Chondrocyte (in vitro differentiated cells): Measurements from ENCODE around the gene ALOX12B. TPM values are rescaled to one million over a fixed set of nuclear protein-coding genes. Genes with fewer than 3 reads are reported as not detected.
A peak's percentile ranks its signal among the peaks of the same experiment; 100 is the strongest.

Source experiments
- DNase-seq: peaks from one replicate; pipeline ENCODE4 v3.0.0; 2021; ENCODE audit warnings: mixed read lengths, low spot score
- H3K27ac Mint-ChIP-seq: one replicate; pipeline ENCODE4 v1.8.0; 2021; ENCODE audit warnings: mild to moderate bottlenecking, moderate library complexity, mixed read lengths; ENCODE audit not compliant: unreplicated experiment
- H3K27me3 Mint-ChIP-seq: 2 replicates; pipeline ENCODE4 v1.8.0; 2021; ENCODE audit warnings: low read depth, mixed read lengths
- H3K36me3 Mint-ChIP-seq: 2 replicates; pipeline ENCODE4 v1.8.0; 2021; ENCODE audit warnings: low read depth, mixed read lengths
- H3K4me1 Mint-ChIP-seq: 2 replicates; pipeline ENCODE4 v1.8.0; 2021; ENCODE audit warnings: low read depth, mild to moderate bottlenecking, mixed read lengths
- H3K4me3 Mint-ChIP-seq: one replicate; pipeline ENCODE4 v1.8.0; 2021; ENCODE audit warnings: mild to moderate bottlenecking, moderate library complexity, mixed read lengths; ENCODE audit not compliant: unreplicated experiment
- H3K9me3 Mint-ChIP-seq: 2 replicates; pipeline ENCODE4 v1.8.0; 2021; ENCODE audit warnings: low read depth, mixed read lengths
- total RNA-seq: library from RNA; stranded (reverse); gene quantifications from 3 replicates; pipeline ENCODE4 v1.2.1, GENCODE V29; 2021
- TF ChIP-seq, protein P1 (sequence below): fragments of 200-600 bp; sonication (generic); IDR thresholded peaks from 2 replicates; pipeline ENCODE4 v1.5.0; 2021; ENCODE audit warnings: antibody characterized with exemption, mild to moderate bottlenecking, moderate library complexity

Gene ALOX12B
- total RNA-seq, 1 donor from 2014 or later: 0.17 TPM

DNA sequence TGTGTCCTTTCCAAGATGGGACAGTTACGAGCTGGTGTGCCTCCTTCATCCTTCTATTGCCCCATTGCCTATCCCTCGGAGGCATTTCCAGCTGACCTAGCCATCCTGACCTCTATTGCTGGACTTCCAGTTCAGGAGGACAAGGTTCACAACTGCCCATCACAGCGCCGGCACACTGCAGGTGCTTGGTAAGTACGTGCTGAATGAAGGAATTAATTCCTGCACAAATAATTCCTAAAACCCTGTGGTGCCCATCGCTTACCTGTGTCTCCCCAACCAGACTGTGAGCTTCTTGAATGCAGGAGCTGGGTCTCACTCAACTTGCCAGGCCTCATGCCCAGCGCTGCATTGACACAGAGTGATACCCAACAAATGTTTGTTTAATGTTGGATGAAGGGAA is 35.7 kb downstream of the ALOX12B start:
- H3K36me3 Mint-ChIP-seq: no peaks in the 10 kb centered on the region
- H3K4me1 Mint-ChIP-seq: no peaks in the 10 kb centered on the region
- H3K4me3 Mint-ChIP-seq: no peak overlapping the region
- peaks cover 20% of the 10 kb centered on the region for H3K27me3 Mint-ChIP-seq
- TF ChIP-seq, protein P1, sequence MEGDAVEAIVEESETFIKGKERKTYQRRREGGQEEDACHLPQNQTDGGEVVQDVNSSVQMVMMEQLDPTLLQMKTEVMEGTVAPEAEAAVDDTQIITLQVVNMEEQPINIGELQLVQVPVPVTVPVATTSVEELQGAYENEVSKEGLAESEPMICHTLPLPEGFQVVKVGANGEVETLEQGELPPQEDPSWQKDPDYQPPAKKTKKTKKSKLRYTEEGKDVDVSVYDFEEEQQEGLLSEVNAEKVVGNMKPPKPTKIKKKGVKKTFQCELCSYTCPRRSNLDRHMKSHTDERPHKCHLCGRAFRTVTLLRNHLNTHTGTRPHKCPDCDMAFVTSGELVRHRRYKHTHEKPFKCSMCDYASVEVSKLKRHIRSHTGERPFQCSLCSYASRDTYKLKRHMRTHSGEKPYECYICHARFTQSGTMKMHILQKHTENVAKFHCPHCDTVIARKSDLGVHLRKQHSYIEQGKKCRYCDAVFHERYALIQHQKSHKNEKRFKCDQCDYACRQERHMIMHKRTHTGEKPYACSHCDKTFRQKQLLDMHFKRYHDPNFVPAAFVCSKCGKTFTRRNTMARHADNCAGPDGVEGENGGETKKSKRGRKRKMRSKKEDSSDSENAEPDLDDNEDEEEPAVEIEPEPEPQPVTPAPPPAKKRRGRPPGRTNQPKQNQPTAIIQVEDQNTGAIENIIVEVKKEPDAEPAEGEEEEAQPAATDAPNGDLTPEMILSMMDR: no peak
- peak; percentile 37 for DNase-seq
- H3K9me3 Mint-ChIP-seq: no peaks in the 10 kb centered on the region
- no peak overlapping the region for H3K27ac Mint-ChIP-seq

- H3K4me1 Mint-ChIP-seq: no peaks in the 10 kb centered on the region
- no peaks in the 10 kb centered on the region for H3K36me3 Mint-ChIP-seq
- no peaks in the 10 kb centered on the region for H3K9me3 Mint-ChIP-seq
- H3K4me3 Mint-ChIP-seq: no peak overlapping the region
- no peak overlapping the region for H3K27ac Mint-ChIP-seq
- peaks cover 22% of the 10 kb centered on the region for H3K27me3 Mint-ChIP-seq
- DNase-seq: no peak
- TF ChIP-seq, protein P1: no peak
Measured at GRCh38 chr17:8048736-8049135, 38.8 kb downstream of the ALOX12B start.

DNA sequence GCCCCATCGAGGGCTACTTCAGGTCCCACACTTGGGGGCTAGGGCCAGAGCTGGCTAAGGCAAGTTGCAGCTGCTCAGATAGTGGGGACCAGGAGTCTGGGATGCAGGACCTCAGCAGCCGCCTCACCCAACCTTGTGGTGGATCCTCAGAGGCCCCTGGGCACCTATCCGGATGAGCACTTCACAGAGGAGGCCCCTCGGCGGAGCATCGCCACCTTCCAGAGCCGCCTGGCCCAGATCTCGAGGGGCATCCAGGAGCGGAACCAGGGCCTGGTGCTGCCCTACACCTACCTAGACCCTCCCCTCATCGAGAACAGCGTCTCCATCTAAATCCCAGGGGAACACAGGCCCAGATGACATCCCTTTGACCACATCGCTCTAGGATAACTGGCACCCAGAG is 39.3 kb downstream of the ALOX12B start:
- H3K9me3 Mint-ChIP-seq: no peaks in the 10 kb centered on the region
- H3K36me3 Mint-ChIP-seq: no peaks in the 10 kb centered on the region
- TF ChIP-seq, protein P1: no peak
- no peak for DNase-seq
- no peaks in the 10 kb centered on the region for H3K4me1 Mint-ChIP-seq
- H3K27ac Mint-ChIP-seq: no peak overlapping the region
- no peak overlapping the region for H3K4me3 Mint-ChIP-seq
- H3K27me3 Mint-ChIP-seq: peaks cover 22% of the 10 kb centered on the region

GRCh38 chr17:8047769-8048110 is 39.8 kb downstream of the ALOX12B start:
- H3K36me3 Mint-ChIP-seq: no peaks in the 10 kb centered on the region
- no peak for DNase-seq
- no peak overlapping the region for H3K27ac Mint-ChIP-seq
- H3K9me3 Mint-ChIP-seq: no peaks in the 10 kb centered on the region
- H3K4me1 Mint-ChIP-seq: no peaks in the 10 kb centered on the region
- no peak overlapping the region for H3K4me3 Mint-ChIP-seq
- TF ChIP-seq, protein P1: no peak
- peaks cover 22% of the 10 kb centered on the region for H3K27me3 Mint-ChIP-seq

- Mint-ChIP-seq H3K27me3 (peaks cover 22% of the 10 kb centered on the region), H3K4me3 (no peak overlapping the region), H3K36me3 (no peaks in the 10 kb centered on the region), H3K4me1 (no peaks in the 10 kb centered on the region), H3K27ac (no peak overlapping the region), H3K9me3 (no peaks in the 10 kb centered on the region)
- TF ChIP-seq, protein P1: no peak
- no peak for DNase-seq
Measured at GRCh38 chr17:8046929-8047768, 40.4 kb downstream of the ALOX12B start.
